Measurements from ENCODE around the gene LDLRAD4. TPM values are rescaled to one million over a fixed set of nuclear protein-coding genes. Genes with fewer than 3 reads are reported as not detected.

Gene LDLRAD4
- total and polyA plus RNA-seq, 9 of the 15 experiments (the other 6 are each of a cell fraction or from before 2014, with no cell fraction given), result 0.01 TPM; not detected in 8

- H3K9me3 ChIP-seq (replicated peaks; ENCODE audit: control insufficient read depth, insufficient read depth, low read depth, low read length), result no peaks in the 10 kb centered on the region
- DNase-seq (ENCODE audit: extremely low read depth in 1 of 4, low spot score in 3 of 4) (no peak), ATAC-seq (no peak), FAIRE-seq (no peak)
- CTCF ChIA-PET (ENCODE audit: low intra/inter-chr PET ratio), result no interaction called here
- POLR2A ChIA-PET, result interaction anchor here (0.6 kb wide), 1 partner anchor 107 kb away, joined by 3 read pairs; no protein-coding TSS in a partner anchor
- no peak overlapping the region for H3K9ac ChIP-seq (ENCODE audit: insufficient read depth in 1 of 2, low read depth in 2 of 2, low read length in 2 of 2)
- H2AFZ ChIP-seq (ENCODE audit: low read depth, low read length), result no peak overlapping the region
- in situ Hi-C loops (cut with MboI), result no loop called here
- H3K36me3 ChIP-seq (ENCODE audit: control insufficient read depth, insufficient read depth, low read length), result no peaks in the 10 kb centered on the region
- H3K27me3 ChIP-seq (ENCODE audit: control insufficient read depth in 2 of 2, insufficient read depth in 2 of 2, low read length in 2 of 2), result peaks cover 5 to 35% of the 10 kb centered on the region in 2 experiments; a peak in 3 of 5 replicates
- H3K4me2 ChIP-seq (ENCODE audit: insufficient read depth, low read length), result no peak overlapping the region
- H3K27ac ChIP-seq (ENCODE audit: extremely low read depth, low read depth, low read length), result no peak overlapping the region
- no peaks in the 10 kb centered on the region for H3K4me1 ChIP-seq (replicated peaks in 1 of 2; ENCODE audit: control insufficient read depth in 2 of 2, insufficient read depth in 2 of 2, low read length in 2 of 2)
- intact Hi-C loops (cut with micrococcal nuclease), result no loop called here
- H4K20me1 ChIP-seq (replicated peaks; ENCODE audit: control insufficient read depth, insufficient read depth, low read length), result no peaks in the 10 kb centered on the region
- BruUV-seq (replicated peaks), result no TSS peak
- H3K4me3 ChIP-seq, result no peak overlapping the region
- H3K9me1 ChIP-seq (ENCODE audit: control insufficient read depth, insufficient read depth, low read length), result no peaks in the 10 kb centered on the region
- 4% methylated on average over 13 of the region's 13 CpGs for WGBS (ENCODE audit: insufficient coverage, low coverage, missing lambda C conversion rate)
- H3K79me2 ChIP-seq (ENCODE audit: control insufficient read depth, insufficient read depth, low read length), result no peaks in the 10 kb centered on the region
- TF ChIP-seq SRSF1 (IDR thresholded peaks at IDR 0.05; ENCODE audit: low read depth, low read length) (no peak), ZBTB17 (CRISPR knock-in tag; IDR thresholded peaks at IDR 0.05) (no peak), HDGF (IDR thresholded peaks at IDR 0.05) (no peak), ZNF184 (CRISPR knock-in tag; IDR thresholded peaks at IDR 0.05) (no peak)
These were observed 169.4 kb downstream of the LDLRAD4 start for GRCh38 chr18:13387855-13388548.

Measured in K562 (cell line).